NB4 (cell line): ENCODE data around the gene BRINP2.

ENCODE experiments used
- CTCF ChIP-seq: IDR thresholded peaks from one replicate; pipeline ENCODE4 v1.5.1; 2012; ENCODE audit warnings: low read depth, low read length
- POLR2A ChIP-seq: IDR thresholded peaks from 2 replicates; pipeline ENCODE4 v1.6.1; 2011; ENCODE audit warnings: mild to moderate bottlenecking; ENCODE audit not compliant: insufficient read length; ENCODE audit errors: extremely low read depth
- TF ChIP-seq, protein P1 (sequence below): IDR thresholded peaks from 2 replicates; pipeline ENCODE4 v1.6.1; 2011; ENCODE audit warnings: low read depth, low read length

DNA sequence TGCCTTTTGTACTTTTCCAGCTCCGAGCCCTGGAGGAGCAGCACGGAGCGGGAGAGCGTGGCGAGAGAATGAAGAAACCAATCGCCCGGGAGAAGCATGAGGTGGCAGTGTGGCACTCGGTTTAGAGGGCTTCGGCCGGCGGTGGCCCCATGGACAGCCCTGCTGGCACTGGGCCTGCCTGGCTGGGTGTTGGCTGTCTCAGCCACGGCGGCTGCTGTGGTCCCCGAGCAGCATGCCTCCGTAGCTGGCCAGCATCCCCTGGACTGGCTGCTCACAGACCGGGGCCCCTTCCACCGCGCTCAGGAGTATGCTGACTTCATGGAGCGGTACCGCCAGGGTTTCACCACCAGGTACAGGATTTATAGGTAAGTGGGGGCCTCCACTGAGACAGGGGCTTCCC, 59.0 kb downstream of the BRINP2 start:
- TF ChIP-seq CTCF (no peak), POLR2A (no peak)
- TF ChIP-seq, protein P1, sequence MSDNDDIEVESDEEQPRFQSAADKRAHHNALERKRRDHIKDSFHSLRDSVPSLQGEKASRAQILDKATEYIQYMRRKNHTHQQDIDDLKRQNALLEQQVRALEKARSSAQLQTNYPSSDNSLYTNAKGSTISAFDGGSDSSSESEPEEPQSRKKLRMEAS = no peak
